ENCODE measurements around the gene UAP1L1.

Gene UAP1L1

GRCh38 chr9:137106662-137107250 lies 29.4 kb downstream of the UAP1L1 start:
- H3K4me3 ChIP-seq (ENCODE audit: low read depth, low read length) = no peak overlapping the region
- no peak for TF ChIP-seq CTCF (IDR thresholded peaks at IDR 0.05; ENCODE audit: low read depth, low read length, missing control alignments)
- DNase-seq (ENCODE audit: low read depth) = no peak
- in situ Hi-C loops (cut with HindIII; ENCODE audit: low sequenced_read_pairs) = no loop called here

- no peak overlapping the region for H3K4me3 ChIP-seq (ENCODE audit: low read depth, low read length)
- no peak for TF ChIP-seq CTCF (IDR thresholded peaks at IDR 0.05; ENCODE audit: low read depth, low read length, missing control alignments)
- no peak for DNase-seq (ENCODE audit: low read depth)
- in situ Hi-C loops (cut with HindIII; ENCODE audit: low sequenced_read_pairs) = no loop called here
Measured at GRCh38 chr9:137107312-137107921, 30.1 kb downstream of the UAP1L1 start.

GRCh38 chr9:137107982-137108381 lies 30.7 kb downstream of the UAP1L1 start:
- in situ Hi-C loops (cut with HindIII; ENCODE audit: low sequenced_read_pairs) = no loop called here

GRCh38 chr9:137108608-137109249 lies 31.4 kb downstream of the UAP1L1 start:
- no peak overlapping the region for H3K4me3 ChIP-seq (ENCODE audit: low read depth, low read length)
- in situ Hi-C loops (cut with HindIII; ENCODE audit: low sequenced_read_pairs) = no loop called here
- no peak for DNase-seq (ENCODE audit: low read depth)
- no peak for TF ChIP-seq CTCF (IDR thresholded peaks at IDR 0.05; ENCODE audit: low read depth, low read length, missing control alignments)

More at GRCh38 chr9:137107982-137108381, 30.7 kb downstream of the UAP1L1 start:
- no peak overlapping the region for H3K4me3 ChIP-seq (ENCODE audit: low read depth, low read length)
- DNase-seq (ENCODE audit: low read depth) = no peak
- TF ChIP-seq CTCF (IDR thresholded peaks at IDR 0.05; ENCODE audit: low read depth, low read length, missing control alignments) = no peak

- no peak for TF ChIP-seq CTCF (IDR thresholded peaks at IDR 0.05; ENCODE audit: low read depth, low read length, missing control alignments)
- no peak for DNase-seq (ENCODE audit: low read depth)
- in situ Hi-C loops (cut with HindIII; ENCODE audit: low sequenced_read_pairs) = no loop called here
- H3K4me3 ChIP-seq (ENCODE audit: low read depth, low read length) = no peak overlapping the region
Measured at GRCh38 chr9:137109250-137110146, 32.2 kb downstream of the UAP1L1 start.
